Bronchial epithelial cell (primary cell): Measurements from ENCODE around the gene RALY. TPM values are rescaled to one million over a fixed set of nuclear protein-coding genes. Genes with fewer than 3 reads are reported as not detected.

ENCODE experiments used
- DNase-seq: peaks from one replicate; pipeline ENCODE4 v3.0.0-alpha.2; 2010; ENCODE audit warnings: low read depth
- FAIRE-seq: peaks from 2 replicates; lab custom pipeline; 2011; peaks lifted over from hg19 to GRCh38; lab: Jason Lieb, UNC
- H3K27me3 ChIP-seq: 2 replicates; pipeline ENCODE4 v1.5.1; 2011; ENCODE audit warnings: low read length; ENCODE audit not compliant: control insufficient read depth, insufficient read depth
- H3K36me3 ChIP-seq: 2 replicates; pipeline ENCODE4 v1.5.1; 2011; ENCODE audit warnings: low read length; ENCODE audit not compliant: control insufficient read depth, insufficient read depth
- H3K4me3 ChIP-seq: 2 replicates; pipeline ENCODE4 v1.5.1; 2011; ENCODE audit warnings: mild to moderate bottlenecking, low read depth, low read length, control low read depth
- CTCF ChIP-seq: IDR thresholded peaks from 2 replicates; pipeline ENCODE4 v1.5.1; 2011; ENCODE audit warnings: mild to moderate bottlenecking, moderate library complexity, low read length, control low read depth, inconsistent platforms; ENCODE audit not compliant: insufficient read depth, severe bottlenecking
- total RNA-seq: library from RNA; depleted of rRNA; stranded (reverse); fragments of >200 nt; gene quantifications from 2 replicates; pipeline ENCODE4 v1.2.1, GENCODE V29; 2014

Gene RALY
- total RNA-seq, 1 donor from 2014 or later, result 75.0 TPM

GRCh38 chr20:34082232-34082887 lies 88.6 kb downstream of the RALY start:
- Histone ChIP-seq H3K27me3 (no peaks in the 10 kb centered on the region), H3K36me3 (peaks cover 4% of the 10 kb centered on the region), H3K4me3 (no peak overlapping the region)
- TF ChIP-seq CTCF, result no peak
- DNase-seq (no peak), FAIRE-seq (no peak)

DNA sequence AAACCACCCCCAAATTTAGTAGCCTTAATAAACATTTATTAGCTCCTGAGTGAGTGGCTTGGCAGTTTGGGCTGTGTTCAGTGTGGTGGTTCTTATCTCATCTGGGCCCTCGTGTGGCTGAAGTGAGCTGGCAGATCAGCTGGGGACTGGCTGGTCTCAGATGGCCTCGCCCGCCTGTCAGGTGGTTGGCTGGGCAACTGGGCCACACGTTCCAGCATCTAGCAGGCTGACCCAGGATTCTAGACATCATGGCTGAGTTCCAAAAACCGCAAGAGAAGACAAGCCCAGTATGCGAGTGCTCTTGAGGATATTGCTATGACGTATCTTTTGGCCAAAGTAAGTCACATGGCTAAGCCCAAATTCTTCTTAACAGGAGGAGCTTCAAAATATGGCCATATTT lies 89.4 kb downstream of the RALY start:
- peak; percentile 10 for TF ChIP-seq CTCF
- Histone ChIP-seq H3K27me3 (no peaks in the 10 kb centered on the region), H3K4me3 (no peak overlapping the region), H3K36me3 (peaks cover 6% of the 10 kb centered on the region)
- FAIRE-seq, result no peak
- peak; percentile 92 for DNase-seq

- TF ChIP-seq CTCF, result no peak
- Histone ChIP-seq H3K36me3 (peaks cover 11% of the 10 kb centered on the region), H3K4me3 (no peak overlapping the region), H3K27me3 (no peaks in the 10 kb centered on the region)
- DNase-seq (no peak), FAIRE-seq (no peak)
These were observed 90.1 kb downstream of the RALY start for GRCh38 chr20:34083781-34084180.

- DNase-seq (no peak), FAIRE-seq (no peak)
- no peak overlapping the region for H3K4me3 ChIP-seq
These were observed 90.7 kb downstream of the RALY start for GRCh38 chr20:34084227-34084923.

DNA sequence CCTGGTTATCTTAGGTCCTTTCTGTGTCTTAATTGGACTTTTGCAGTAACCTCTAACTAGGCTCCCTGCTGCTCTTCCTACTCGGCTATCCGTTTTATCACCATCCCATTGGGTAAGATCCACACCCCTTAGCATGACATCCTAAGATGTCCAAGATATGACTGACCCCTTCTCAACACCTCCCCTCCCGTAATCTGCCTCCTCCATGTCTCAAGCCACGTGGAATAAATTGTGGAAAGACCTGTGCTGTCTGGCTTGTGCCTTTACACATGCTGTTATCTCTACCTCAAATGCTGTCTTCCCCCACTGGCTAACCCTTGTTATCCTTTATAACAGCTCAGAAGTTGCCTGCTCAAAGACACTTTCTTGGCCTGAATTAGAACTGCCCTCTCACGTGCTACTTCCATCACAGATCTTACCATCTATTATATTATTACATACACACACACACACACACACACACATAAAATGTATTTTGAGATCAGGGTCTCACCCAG lies 91.9 kb downstream of the RALY start:
- no peak for DNase-seq
- H3K36me3 ChIP-seq, result peaks cover 16% of the 10 kb centered on the region
- H3K4me3 ChIP-seq, result no peak overlapping the region
- H3K27me3 ChIP-seq, result no peaks in the 10 kb centered on the region
- FAIRE-seq, result no peak
- TF ChIP-seq CTCF, result no peak

More at GRCh38 chr20:34084227-34084923, 90.7 kb downstream of the RALY start:
- Histone ChIP-seq H3K36me3 (peaks cover 12% of the 10 kb centered on the region), H3K27me3 (no peaks in the 10 kb centered on the region)
- TF ChIP-seq CTCF, result no peak
